HG02840 (cell line): ENCODE measurements around the gene KRT12.
"Not testable (repeated sequence)": the region's sequence is repeated elsewhere in the genome, so short reads cannot be mapped to it uniquely, and the experiment has no call there.

Experiments
- ATAC-seq: cut with Tn5 transposase; IDR thresholded peaks from one replicate; pipeline ENCODE4 v1.9.1; 2021; ENCODE audit warnings: mild to moderate bottlenecking, moderate library complexity, moderate number of reproducible peaks; ENCODE audit not compliant: unreplicated experiment, low FRiP score

Gene KRT12

GRCh38 chr17:40884708-40885512 lies 17.9 kb upstream of the KRT12 start, which contains the start of gene KRT20:
Gene KRT20 (minus strand): TSS chr17:40885242. CDS start chr17:40885185, 57 bp downstream.
- ATAC-seq = no peak

GRCh38 chr17:40883626-40884334 lies 16.8 kb upstream of the KRT12 start:
- no peak for ATAC-seq

GRCh38 chr17:40883031-40883430 lies 16.0 kb upstream of the KRT12 start:
- no peak for ATAC-seq

- no peak for ATAC-seq
Measured at GRCh38 chr17:40879026-40879425, 12.0 kb upstream of the KRT12 start.

- no peak for ATAC-seq
Measured at GRCh38 chr17:40878044-40878443, 11.0 kb upstream of the KRT12 start.

- no peak for ATAC-seq
Measured at GRCh38 chr17:40873801-40874200, 6.8 kb upstream of the KRT12 start.

GRCh38 chr17:40873255-40873654 lies 6.2 kb upstream of the KRT12 start:
- no peak for ATAC-seq

GRCh38 chr17:40872416-40872815 lies 5.4 kb upstream of the KRT12 start:
- no peak for ATAC-seq

- ATAC-seq = no peak
Measured at GRCh38 chr17:40871316-40871715, 4.3 kb upstream of the KRT12 start.

- ATAC-seq = no peak
Measured at GRCh38 chr17:40870136-40870535, 3.1 kb upstream of the KRT12 start.

GRCh38 chr17:40864661-40865390 lies 2.2 kb downstream of the KRT12 start:
- no peak for ATAC-seq

- no peak for ATAC-seq
Measured at GRCh38 chr17:40862985-40863733, 3.9 kb downstream of the KRT12 start.

- no peak for ATAC-seq
Measured at GRCh38 chr17:40859536-40859935, 7.5 kb downstream of the KRT12 start.

- ATAC-seq = not testable (repeated sequence)
Measured at GRCh38 chr17:40858667-40859066, 8.4 kb downstream of the KRT12 start.

GRCh38 chr17:40857535-40857934 lies 9.5 kb downstream of the KRT12 start:
- no peak for ATAC-seq

- ATAC-seq = no peak
Measured at GRCh38 chr17:40854175-40854814, 12.7 kb downstream of the KRT12 start.

GRCh38 chr17:40852364-40852763 lies 14.7 kb downstream of the KRT12 start:
- ATAC-seq = no peak

GRCh38 chr17:40850293-40850972 lies 16.6 kb downstream of the KRT12 start:
- no peak for ATAC-seq

- no peak for ATAC-seq
Measured at GRCh38 chr17:40849723-40850122, 17.3 kb downstream of the KRT12 start.
